ENCODE results near the gene TOMM7.

DNA sequence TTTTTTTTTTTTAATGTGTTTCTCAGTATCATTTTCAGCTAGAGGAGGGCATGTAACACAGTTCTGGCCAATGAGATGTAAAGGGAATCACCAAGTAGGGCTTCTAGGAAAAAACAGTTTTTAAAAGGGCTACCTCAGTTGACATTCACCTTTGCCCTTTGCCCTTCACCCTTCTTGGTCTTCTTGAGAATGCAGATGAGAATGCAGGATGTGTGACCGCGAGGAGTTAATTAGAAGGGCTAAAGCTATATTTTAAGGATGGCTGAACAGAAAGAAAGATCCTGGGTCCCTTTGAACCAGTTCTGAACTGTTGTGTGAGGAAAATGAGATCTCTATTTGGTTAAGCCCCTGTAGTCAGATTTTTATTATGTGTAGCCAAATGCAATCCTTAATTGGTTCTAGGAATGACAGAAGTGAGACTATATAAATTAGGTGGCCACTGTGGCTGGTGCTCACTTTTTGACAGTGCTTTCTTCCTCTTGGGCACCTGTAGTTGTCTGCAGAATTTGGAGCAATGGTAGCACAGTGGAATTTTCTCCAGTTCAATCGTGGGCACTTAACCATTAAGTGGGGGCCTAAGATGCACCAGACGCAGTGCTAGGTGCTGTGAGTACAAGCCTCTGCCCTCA lies 21.1 kb upstream of the TOMM7 start:
- no peak for TF ChIP-seq GATA2 (IDR thresholded peaks at IDR 0.05; ENCODE audit: low read depth, low read length)
- TF ChIP-seq GATA3 (IDR thresholded peaks at IDR 0.05; ENCODE audit: low read depth, low read length) = no peak

Measured in SH-SY5Y (cell line).